ENCODE measurements around the gene SPECC1. TPM values are rescaled to one million over a fixed set of nuclear protein-coding genes. Genes with fewer than 3 reads are reported as not detected.

Gene SPECC1
- total RNA-seq, 1 experiment from 2014 or later: 43.5 TPM

- ChIA-PET POLR2A (no interaction called here), RAD21 (ENCODE audit: low non-redundant PET in 1 of 2, low total read pairs in 2 of 2, uncharacterized antibody in 2 of 2, unreplicated experiment in 2 of 2) (no interaction called here), CTCF (no interaction called here)
- ATAC-seq (no peak), DNase-seq (ENCODE audit: low read depth, low spot score) (no peak)
- Histone ChIP-seq H3K4me3 (replicated peaks in 1 of 2; ENCODE audit: low read depth in 1 of 2, low read length in 2 of 2) (no peak overlapping the region), H3K27ac (ENCODE audit: low read depth, low read length) (no peak overlapping the region), H2AFZ (ENCODE audit: low read depth, low read length, poor library complexity, severe bottlenecking) (no peak overlapping the region), H4K20me1 (ENCODE audit: insufficient read depth) (no peaks in the 10 kb centered on the region), H3K9ac (ENCODE audit: low read length) (no peak overlapping the region), H3K36me3 (ENCODE audit: control insufficient read depth in 1 of 2, insufficient read depth in 2 of 2, low read length in 2 of 2) (no peaks in the 10 kb centered on the region), H3K27me3 (ENCODE audit: insufficient read depth, low read length) (no peaks in the 10 kb centered on the region), H3K9me2 (ENCODE audit: insufficient read depth) (no peaks in the 10 kb centered on the region), H3K4me2 (ENCODE audit: low read length) (no peak overlapping the region), H3K79me2 (ENCODE audit: insufficient read depth, low read length) (peaks cover 13% of the 10 kb centered on the region; the same call in 1 of the 2 replicates), H3K9me3 (ENCODE audit: control insufficient read depth in 1 of 2, insufficient read depth in 1 of 2, low read depth in 1 of 2, low read length in 2 of 2) (no peaks in the 10 kb centered on the region), H3K4me1 (ENCODE audit: control insufficient read depth in 1 of 2, insufficient read depth in 2 of 2, low read length in 2 of 2) (peaks cover 12 to 15% of the 10 kb centered on the region in 2 experiments)
- BruUV-seq (replicated peaks): no TSS peak
- intact Hi-C loops (cut with micrococcal nuclease): no loop called here
- no peak for TF ChIP-seq EZH2phosphoT487 (IDR thresholded peaks at IDR 0.05; ENCODE audit: borderline replicate concordance)
- no peak for TF ChIP-seq ZNF274 (IDR thresholded peaks at IDR 0.05; ENCODE audit: low read depth, low read length)
- no peak for TF ChIP-seq YY1 (IDR thresholded peaks at IDR 0.05; ENCODE audit: extremely low read depth, insufficient replicate concordance, low read depth, low read length)
- TF ChIP-seq ZFX (IDR thresholded peaks at IDR 0.05): no peak
- no peak for TF ChIP-seq SRF (IDR thresholded peaks at IDR 0.05; ENCODE audit: low read depth)
Measured at GRCh38 chr17:20153231-20153630, 144.1 kb downstream of the SPECC1 start.

- no peak overlapping the region for H3K4me3 ChIP-seq (replicated peaks in 1 of 2; ENCODE audit: low read depth in 1 of 2, low read length in 2 of 2)
- ATAC-seq: no peak
- intact Hi-C loops (cut with micrococcal nuclease): no loop called here
- H3K4me2 ChIP-seq (ENCODE audit: low read length): peak overlapping the region; percentile 90; the same call in 1 of the 2 replicates
- H3K9me3 ChIP-seq (ENCODE audit: control insufficient read depth in 1 of 2, insufficient read depth in 1 of 2, low read depth in 1 of 2, low read length in 2 of 2): no peaks in the 10 kb centered on the region
- no peaks in the 10 kb centered on the region for H3K9me2 ChIP-seq (ENCODE audit: insufficient read depth)
- H3K79me2 ChIP-seq (ENCODE audit: insufficient read depth, low read length): peaks cover 16% of the 10 kb centered on the region; the same call in 1 of the 2 replicates
- no peaks in the 10 kb centered on the region for H3K36me3 ChIP-seq (ENCODE audit: control insufficient read depth in 1 of 2, insufficient read depth in 2 of 2, low read length in 2 of 2)
- ChIA-PET RAD21 (ENCODE audit: low non-redundant PET in 1 of 2, low total read pairs in 2 of 2, uncharacterized antibody in 2 of 2, unreplicated experiment in 2 of 2) (no interaction called here), POLR2A (no interaction called here), CTCF (no interaction called here)
- H3K4me1 ChIP-seq (ENCODE audit: control insufficient read depth in 1 of 2, insufficient read depth in 2 of 2, low read length in 2 of 2): peaks cover 12 to 15% of the 10 kb centered on the region in 2 experiments
- DNase-seq (ENCODE audit: low read depth, low spot score): no peak
- TF ChIP-seq CTCF (IDR thresholded peaks at IDR 0.05 in 2 of 3, conservative IDR thresholded peaks at IDR 0.05 in 1 of 3; ENCODE audit: borderline replicate concordance in 1 of 3, insufficient read depth in 1 of 3, low read depth in 2 of 3, low read length in 2 of 3): no peak
- no peak for TF ChIP-seq ZBTB33 (IDR thresholded peaks at IDR 0.05; ENCODE audit: extremely low read depth, insufficient replicate concordance, low read length)
- TF ChIP-seq ZFX (IDR thresholded peaks at IDR 0.05): no peak
- no peak for TF ChIP-seq POLR2A (IDR thresholded peaks at IDR 0.05; ENCODE audit: borderline replicate concordance, extremely low read depth, insufficient read depth, insufficient read length)
- TF ChIP-seq CEBPB (IDR thresholded peaks at IDR 0.05; ENCODE audit: low read depth): no peak
- TF ChIP-seq JUND (IDR thresholded peaks at IDR 0.05): no peak
- TF ChIP-seq TCF7L2 (IDR thresholded peaks at IDR 0.05; ENCODE audit: borderline replicate concordance, extremely low read depth, insufficient read depth, insufficient read length): no peak
- no peak overlapping the region for H3K27ac ChIP-seq (ENCODE audit: low read depth, low read length)
- no peaks in the 10 kb centered on the region for H3K27me3 ChIP-seq (ENCODE audit: insufficient read depth, low read length)
- no peaks in the 10 kb centered on the region for H4K20me1 ChIP-seq (ENCODE audit: insufficient read depth)
- H2AFZ ChIP-seq (ENCODE audit: low read depth, low read length, poor library complexity, severe bottlenecking): no peak overlapping the region
- BruUV-seq (replicated peaks): no TSS peak
- no peak overlapping the region for H3K9ac ChIP-seq (ENCODE audit: low read length)
Measured at GRCh38 chr17:20154286-20155000, 145.3 kb downstream of the SPECC1 start.

All from HCT116 (cell line).